Muscle of back (tissue), 13 donors: Measurements from ENCODE around the gene ARIH2. TPM values are rescaled to one million over a fixed set of nuclear protein-coding genes. Genes with fewer than 3 reads are reported as not detected.
"Not testable (repeated sequence)": the region's sequence is repeated elsewhere in the genome, so short reads cannot be mapped to it uniquely, and the experiment has no call there.

Source experiments
- DNase-seq, 3 donors: peaks; one replicate each; pipeline versions ENCODE4 v3.0.0 to v3.0.0-alpha.2; 2013
- long read RNA-seq, 9 donors: transcript quantifications; one replicate each; lab custom pipeline, GENCODE V29; 2026
- polyA plus RNA-seq, 10 donors: library from polyadenylated mRNA; unstranded; fragments of 120-200 nt; gene quantifications; one replicate each; pipeline ENCODE4 v1.2.1, GENCODE V29; 2013; ENCODE audit not compliant: insufficient read length in 10 of 10

ARIH2 gene
- polyA plus RNA-seq, result 10 to 100 TPM; 40.0 to 69.3 (median 56.1) TPM
- long read RNA-seq, donor 1, full-length matches to known transcripts, result 1 of 1 reads
- long read RNA-seq, donor 1, partial matches to known transcripts, result 0 of 1 reads
- long read RNA-seq, donor 1, other reads (novel, unspliced or antisense), result 0 of 1 reads
- long read RNA-seq, donor 2, full-length matches to known transcripts, result 6 of 18 reads
- long read RNA-seq, donor 2, partial matches to known transcripts, result 12 of 18 reads
- long read RNA-seq, donor 2, other reads (novel, unspliced or antisense), result 0 of 18 reads
- long read RNA-seq, donor 3, result 0 reads
- long read RNA-seq, donor 4, full-length matches to known transcripts, result 3 of 3 reads
- long read RNA-seq, donor 4, partial matches to known transcripts, result 0 of 3 reads
- long read RNA-seq, donor 4, other reads (novel, unspliced or antisense), result 0 of 3 reads
- long read RNA-seq, donor 5, partial matches to known transcripts, result 0 of 4 reads
- long read RNA-seq, donor 5, other reads (novel, unspliced or antisense), result 0 of 4 reads
- long read RNA-seq, donor 6, full-length matches to known transcripts, result 6 of 16 reads
- long read RNA-seq, donor 6, partial matches to known transcripts, result 10 of 16 reads
- long read RNA-seq, donor 6, other reads (novel, unspliced or antisense), result 0 of 16 reads
- long read RNA-seq, donor 7, full-length matches to known transcripts, result 7 of 16 reads
- long read RNA-seq, donor 7, partial matches to known transcripts, result 9 of 16 reads
- long read RNA-seq, donor 7, other reads (novel, unspliced or antisense), result 0 of 16 reads
- long read RNA-seq, donor 8, full-length matches to known transcripts, result 4 of 16 reads
- long read RNA-seq, donor 8, partial matches to known transcripts, result 12 of 16 reads
- long read RNA-seq, donor 8, other reads (novel, unspliced or antisense), result 0 of 16 reads
- long read RNA-seq, donor 9, partial matches to known transcripts, result 0 of 1 reads
- long read RNA-seq, donor 9, other reads (novel, unspliced or antisense), result 0 of 1 reads

- DNase-seq, result peak; percentile 92 to 98 (median 97)
Observed at GRCh38 chr3:48918388-48919214, at the start of gene ARIH2. TSS of gene ARIH2 (plus strand) at chr3:48918842. CDS start at chr3:48927559, 8,717 bp downstream.

DNA sequence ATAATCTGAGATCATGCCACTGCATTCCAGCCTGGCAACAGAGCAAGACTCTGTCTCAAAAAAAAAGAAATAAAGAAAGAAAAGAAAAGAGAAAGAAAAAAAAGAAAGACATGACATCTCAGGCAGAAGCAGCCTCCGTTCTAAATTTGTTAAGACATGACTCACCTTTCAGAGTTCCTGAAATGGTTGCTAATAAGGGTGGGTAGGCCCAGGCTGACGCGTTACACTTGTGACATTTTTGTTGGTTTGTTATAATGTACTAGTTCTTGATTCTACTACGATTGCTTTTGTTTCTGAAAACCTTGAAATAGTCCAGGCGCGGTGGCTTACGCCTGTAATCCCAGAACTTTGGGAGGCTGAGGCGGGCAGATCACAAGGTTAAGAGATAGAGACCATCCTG is 41.0 kb upstream of the ARIH2 start:
- no peak for DNase-seq

DNA sequence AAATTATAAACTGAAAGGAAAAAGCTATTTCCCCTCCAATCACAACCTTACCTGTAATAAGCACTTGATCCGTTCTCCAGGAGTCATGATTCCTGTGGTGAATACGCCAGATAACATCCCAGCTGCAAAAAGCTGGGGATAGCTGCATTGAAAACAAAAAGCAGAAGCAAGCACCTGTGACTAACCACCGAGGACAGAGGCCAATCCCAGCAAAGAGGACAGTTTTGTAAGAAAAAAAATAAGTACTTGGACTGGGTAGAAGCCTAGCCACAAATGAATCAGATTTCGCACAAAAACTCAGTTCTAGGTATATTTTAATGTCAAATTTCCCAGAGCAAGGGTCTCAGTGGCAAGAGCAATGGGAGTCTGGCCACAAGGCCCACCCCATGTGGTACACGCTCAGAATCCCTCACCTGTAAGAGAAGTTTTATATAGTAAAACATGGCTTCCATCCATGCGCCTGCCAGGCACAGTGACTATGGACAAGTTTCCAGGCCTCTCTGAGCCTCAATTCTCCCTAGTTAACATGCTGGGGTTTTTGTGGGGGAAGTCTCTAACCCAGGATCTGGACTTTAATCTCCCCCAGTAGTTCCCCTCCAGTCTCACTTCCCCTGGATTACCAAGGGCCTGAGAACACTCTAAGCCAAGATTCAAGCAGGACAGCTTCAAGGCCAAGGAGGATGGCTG is 39.2 kb upstream of the ARIH2 start:
- DNase-seq, result no peak

DNA sequence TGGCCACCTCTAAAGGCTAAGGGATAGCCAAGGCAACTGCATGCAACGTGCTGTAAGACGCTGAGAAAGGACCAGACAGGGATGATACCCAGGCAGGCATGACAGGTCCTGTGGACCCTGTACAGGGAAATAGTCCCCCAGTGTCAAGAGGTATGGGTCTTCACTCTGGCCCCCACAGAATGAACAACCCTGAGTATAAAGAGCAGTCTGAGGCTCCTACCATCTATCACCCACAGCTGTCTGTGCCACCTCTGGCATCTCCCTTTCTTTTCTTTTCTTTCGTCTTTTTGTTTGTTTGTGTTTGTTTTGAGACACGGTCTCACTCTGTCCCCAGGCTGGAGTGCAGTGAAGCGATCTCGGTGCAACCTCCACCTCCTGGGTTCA is 38.7 kb upstream of the ARIH2 start:
- DNase-seq, result no peak

- no peak for DNase-seq
Observed at GRCh38 chr3:48881006-48881405, 37.6 kb upstream of the ARIH2 start.

DNA sequence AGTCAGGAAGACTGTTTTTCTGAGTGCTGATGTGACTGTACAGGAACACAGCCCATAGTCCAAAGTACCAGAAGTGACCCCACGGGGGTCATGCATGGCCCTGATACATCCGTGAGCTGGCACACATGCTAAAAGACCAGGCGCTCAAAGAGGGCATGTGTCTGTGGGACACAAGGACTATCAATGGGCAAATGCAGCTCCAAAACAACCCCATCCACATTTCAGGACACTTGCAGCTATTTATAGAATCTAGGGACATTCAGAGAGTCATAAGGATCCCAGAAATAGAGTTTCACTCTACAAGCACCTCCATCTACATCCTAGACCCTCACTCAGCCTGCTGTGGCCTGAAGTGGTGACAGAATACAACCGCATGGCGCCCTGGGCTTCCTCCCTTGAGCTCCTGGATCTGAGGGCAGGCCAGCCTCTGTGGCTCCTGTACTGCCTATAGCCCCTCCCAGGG is 37.0 kb upstream of the ARIH2 start:
- DNase-seq, result no peak

- DNase-seq, result no peak
Observed at GRCh38 chr3:48885753-48886152, 32.9 kb upstream of the ARIH2 start.

DNA sequence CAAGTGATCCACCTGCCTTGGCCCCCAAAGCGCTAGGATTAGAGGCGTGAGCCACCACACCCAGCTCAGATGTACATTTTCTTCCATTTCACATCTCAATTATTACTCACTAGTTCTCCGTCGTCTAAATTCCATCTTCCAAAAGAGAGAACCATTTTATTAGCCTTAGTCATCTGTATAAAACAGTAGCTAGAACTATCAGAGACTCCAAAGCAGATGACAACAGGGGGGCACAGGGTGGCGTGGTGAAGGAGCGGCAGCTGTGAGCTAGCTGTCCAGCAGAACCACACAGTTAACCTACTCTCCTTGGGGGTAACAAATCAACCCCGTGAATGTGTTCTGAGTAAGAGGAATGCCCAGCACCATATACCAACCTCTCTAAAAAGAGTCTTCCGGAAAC is 27.0 kb upstream of the ARIH2 start:
- DNase-seq, result no peak

GRCh38 chr3:48894516-48894915 is 24.1 kb upstream of the ARIH2 start:
- DNase-seq, result no peak

DNA sequence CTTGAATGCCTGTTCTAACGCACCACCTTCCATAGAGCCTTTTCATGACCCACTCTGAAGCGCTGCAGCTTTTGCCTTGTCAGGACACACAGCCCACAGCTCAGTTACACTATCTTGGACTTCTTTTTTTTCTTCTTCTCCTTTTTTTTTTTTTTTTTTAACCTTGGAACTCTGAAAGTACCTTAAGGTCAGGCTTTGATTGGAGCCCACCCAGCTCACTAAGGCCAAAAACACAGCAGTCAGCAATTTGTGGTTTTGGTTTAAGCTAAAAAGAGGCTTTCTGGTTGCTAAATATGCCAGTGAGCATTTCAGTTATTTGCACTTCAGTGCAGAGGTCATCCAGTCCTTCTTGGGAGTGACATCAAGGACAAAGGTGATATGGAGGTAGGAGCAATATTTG is 21.7 kb upstream of the ARIH2 start:
- DNase-seq, result no peak

- peak in 1 of 3 donors; percentile 8 for DNase-seq
Observed at GRCh38 chr3:48897460-48898376, 20.9 kb upstream of the ARIH2 start.

DNA sequence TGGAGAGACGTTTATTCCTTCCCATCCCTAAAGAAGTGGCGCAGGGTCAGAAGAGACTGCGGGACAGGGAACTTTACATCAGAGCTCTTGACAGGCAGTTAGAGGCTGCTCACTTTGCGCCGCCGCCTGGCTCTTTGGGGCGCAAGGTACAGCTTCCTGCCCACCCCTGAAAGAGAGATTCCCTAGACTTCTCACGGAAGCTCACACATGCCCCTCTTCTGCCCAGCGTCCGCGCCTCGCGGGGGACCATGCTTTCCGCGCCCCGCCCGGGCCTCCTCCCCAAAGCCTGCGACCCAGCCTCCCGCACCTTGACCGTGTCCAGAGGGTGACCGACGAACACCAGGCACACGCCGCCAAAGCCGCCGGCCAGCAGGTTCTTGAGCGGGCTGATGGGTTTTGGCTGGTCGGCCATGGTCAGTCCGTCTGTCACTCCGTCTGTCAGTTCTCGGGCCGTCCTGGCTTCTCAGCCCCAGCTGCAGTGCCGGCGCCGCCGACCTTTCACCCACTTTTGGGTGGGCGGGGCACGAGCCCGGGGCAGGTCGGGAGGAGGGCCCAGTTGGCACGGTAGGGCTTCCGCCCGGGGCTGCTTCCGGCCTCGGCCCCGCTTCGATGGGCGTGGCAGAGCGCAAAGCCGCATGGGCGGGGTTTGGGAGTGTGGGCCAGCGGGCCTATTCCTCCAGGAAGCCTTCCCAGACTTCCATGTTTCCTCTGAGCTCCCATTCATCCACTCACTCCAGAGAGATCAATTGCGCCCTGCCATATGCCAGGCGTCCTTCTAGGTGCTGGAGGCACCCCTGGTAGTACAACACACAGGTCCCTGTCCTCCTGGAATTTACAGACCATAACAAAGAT is 20.0 kb upstream of the ARIH2 start, which contains the start of gene SLC25A20:
TSS of gene SLC25A20 (minus strand) at position 500 of the 852 bp plus-strand sequence. CDS start at position 412, 88 bp downstream.
- peak; percentile 81 to 91 (median 88) for DNase-seq

DNA sequence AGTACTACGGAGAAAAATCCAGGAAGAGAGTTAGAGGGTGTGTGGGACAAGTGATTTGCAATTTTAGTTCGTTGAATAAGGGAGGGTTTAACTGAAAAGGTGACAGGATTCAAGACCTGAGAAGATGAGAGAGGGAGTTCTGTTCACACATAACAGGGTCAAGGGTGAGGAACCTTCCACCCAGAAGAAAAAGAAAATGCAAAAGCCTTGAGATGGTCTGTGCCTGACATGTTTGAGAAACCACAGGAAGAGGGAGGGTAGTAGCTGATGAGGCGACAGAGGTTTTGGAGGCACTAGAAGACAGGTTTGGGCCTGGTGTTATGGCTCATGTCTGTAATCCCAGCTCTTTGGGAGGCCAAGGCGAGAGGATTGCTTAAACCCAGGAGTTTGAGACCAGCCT is 19.4 kb upstream of the ARIH2 start:
- DNase-seq, result no peak

GRCh38 chr3:48907026-48907425 is 11.6 kb upstream of the ARIH2 start:
- DNase-seq, result not testable (repeated sequence)

DNA sequence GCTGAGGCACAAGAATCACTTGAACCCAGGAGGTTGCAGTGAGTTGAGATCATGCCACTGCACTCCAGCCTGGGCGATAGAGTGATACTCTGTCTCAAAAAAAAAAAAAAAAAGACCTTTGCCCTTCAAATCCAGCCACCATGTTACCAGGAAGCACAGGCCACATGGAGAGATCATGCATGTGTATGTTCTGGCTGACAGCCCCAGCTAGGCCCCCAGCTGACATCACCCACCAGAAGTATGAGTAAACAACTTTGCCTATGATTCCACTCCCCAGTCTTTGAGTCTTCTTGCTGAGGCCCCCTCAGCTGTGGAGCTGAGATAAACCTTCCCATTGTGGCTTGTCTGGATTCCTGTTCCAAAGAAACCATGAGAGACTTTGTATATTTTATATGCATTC is 3.3 kb upstream of the ARIH2 start:
- no peak for DNase-seq

DNA sequence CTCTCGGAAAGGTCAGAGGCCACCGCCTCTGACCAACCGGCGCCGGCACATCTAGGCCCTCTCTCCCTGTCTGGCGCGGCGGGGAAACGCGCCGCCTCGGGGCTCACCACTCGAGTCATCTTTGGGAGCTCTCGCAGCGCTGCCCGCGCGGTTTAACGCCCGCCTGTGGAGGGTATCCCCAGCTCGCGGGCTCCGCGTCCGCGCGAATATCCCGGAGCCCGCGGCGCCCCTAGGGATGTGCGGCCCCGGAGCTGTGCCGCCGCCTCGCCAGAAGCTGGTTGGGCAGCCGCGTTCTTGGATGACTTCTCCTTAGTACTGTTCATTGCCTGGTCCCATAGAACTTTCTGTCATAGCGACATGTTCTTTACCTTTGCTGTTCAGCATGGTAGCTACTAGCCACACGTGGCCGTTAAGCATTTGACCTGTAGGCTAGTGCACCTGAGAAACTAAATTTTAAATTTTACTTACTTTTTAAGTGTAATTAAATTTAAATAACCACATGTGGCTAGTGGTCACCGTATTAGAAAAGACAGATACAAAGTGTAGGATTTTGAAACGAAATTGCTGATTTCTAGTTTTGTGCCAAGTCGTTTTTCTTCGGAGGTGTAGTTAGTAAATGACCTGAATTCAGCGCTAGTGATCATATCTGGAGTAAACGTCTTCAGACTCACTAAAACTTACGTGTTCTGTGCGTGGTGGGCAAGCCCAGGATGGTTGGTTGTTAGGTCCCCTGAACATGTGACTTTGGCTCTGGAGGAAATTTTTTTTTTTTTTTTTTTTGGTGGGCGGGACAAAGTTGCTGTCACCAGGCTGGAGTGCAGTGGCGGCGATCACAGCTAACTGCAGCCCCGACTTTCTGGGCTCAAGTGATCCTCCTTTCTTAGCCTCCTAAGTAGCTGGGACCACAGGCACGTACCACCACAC is 835 bp downstream of the ARIH2 start:
- DNase-seq, result peak; percentile 33 to 61 (median 33)
